CD8-positive, alpha-beta memory T cell (primary cell): ENCODE measurements around the gene CAB39. TPM values are rescaled to one million over a fixed set of nuclear protein-coding genes. Genes with fewer than 3 reads are reported as not detected.
A peak's percentile ranks its signal among the peaks of the same experiment; 100 is the strongest.

Experiments
- CTCF ChIA-PET: fragments of 350-600 bp; sonication (Branson Sonifier 250); formaldehyde crosslinking; loops from one replicate; lab custom pipeline; 2021; ENCODE audit warnings: antibody characterized with exemption; lab: Charles Lee
- POLR2A ChIA-PET: fragments of 350-600 bp; sonication (Branson Sonifier 250); formaldehyde crosslinking; loops from one replicate; lab custom pipeline; 2021; ENCODE audit warnings: antibody characterized with exemption; lab: Charles Lee
- DNase-seq, 5 donors: peaks; one replicate each; pipeline versions ENCODE4 v3.0.0 to v3.0.0-alpha.2; 2020 to 2022; ENCODE audit warnings: mixed read lengths in 1 of 5
- H3K27ac ChIP-seq: one replicate; pipeline ENCODE4 v1.7.0; 2013; ENCODE audit warnings: low read depth, mild to moderate bottlenecking, low read length, moderate library complexity
- H3K27me3 ChIP-seq: 2 replicates; pipeline ENCODE4 v1.7.0; 2013; ENCODE audit warnings: low read length, mild to moderate bottlenecking; ENCODE audit not compliant: insufficient read depth, poor library complexity, severe bottlenecking
- H3K36me3 ChIP-seq: 2 replicates; pipeline ENCODE4 v1.7.0; 2013; ENCODE audit warnings: mild to moderate bottlenecking, low read length, moderate library complexity; ENCODE audit not compliant: insufficient read depth
- H3K4me1 ChIP-seq: 2 replicates; pipeline ENCODE4 v1.7.0; 2013; ENCODE audit warnings: mild to moderate bottlenecking, low read length, moderate library complexity; ENCODE audit not compliant: insufficient read depth
- H3K4me3 ChIP-seq: 2 replicates; pipeline ENCODE4 v1.7.0; 2013; ENCODE audit warnings: mild to moderate bottlenecking, low read length
- H3K9me3 ChIP-seq: 2 replicates; pipeline ENCODE4 v1.7.0; 2013; ENCODE audit warnings: mild to moderate bottlenecking, low read length
- H3K27ac Mint-ChIP-seq, 8 donors: one replicate each; pipeline ENCODE4 v1.8.0; 2020 to 2021; ENCODE audit warnings: mixed read lengths in 8 of 8, mild to moderate bottlenecking in 6 of 8, inconsistent platforms in 3 of 8, moderate library complexity in 3 of 8
- H3K27me3 Mint-ChIP-seq, 2 donors: one replicate each; pipeline ENCODE4 v1.8.0; 2020 to 2021; ENCODE audit warnings: mixed read lengths in 2 of 2, mild to moderate bottlenecking in 1 of 2, moderate library complexity in 1 of 2
- H3K36me3 Mint-ChIP-seq, 3 donors: one replicate each; pipeline ENCODE4 v1.8.0; 2020 to 2021; ENCODE audit warnings: mixed read lengths in 3 of 3, inconsistent platforms in 1 of 3, mild to moderate bottlenecking in 1 of 3
- H3K4me1 Mint-ChIP-seq, 3 donors: one replicate each; pipeline ENCODE4 v1.8.0; 2020 to 2021; ENCODE audit warnings: mixed read lengths in 3 of 3, inconsistent platforms in 1 of 3, mild to moderate bottlenecking in 1 of 3
- H3K4me3 Mint-ChIP-seq, 7 donors: one replicate each; pipeline ENCODE4 v1.8.0; 2020 to 2021; ENCODE audit warnings: mixed read lengths in 7 of 7, mild to moderate bottlenecking in 6 of 7, moderate library complexity in 4 of 7, inconsistent platforms in 2 of 7
- H3K9me3 Mint-ChIP-seq, 5 donors: one replicate each; pipeline ENCODE4 v1.8.0; 2020 to 2022; ENCODE audit warnings: mixed read lengths in 5 of 5, mild to moderate bottlenecking in 3 of 5, moderate library complexity in 2 of 5, inconsistent platforms in 1 of 5
- polyA plus RNA-seq: library from polyadenylated mRNA; unstranded; fragments of 300-500 nt; fragmentation: Illumina TruSeq; gene quantifications from one replicate; pipeline ENCODE4 v1.2.3, GENCODE V29; 2021
- total RNA-seq, 2 experiments: library from RNA; stranded (reverse); gene quantifications; one replicate each; pipeline ENCODE4 v1.2.3, GENCODE V29; 2021

Gene CAB39
- total and polyA plus RNA-seq, 3 experiments from 2014 or later: 80.8 to 147 (median 136) TPM

DNA sequence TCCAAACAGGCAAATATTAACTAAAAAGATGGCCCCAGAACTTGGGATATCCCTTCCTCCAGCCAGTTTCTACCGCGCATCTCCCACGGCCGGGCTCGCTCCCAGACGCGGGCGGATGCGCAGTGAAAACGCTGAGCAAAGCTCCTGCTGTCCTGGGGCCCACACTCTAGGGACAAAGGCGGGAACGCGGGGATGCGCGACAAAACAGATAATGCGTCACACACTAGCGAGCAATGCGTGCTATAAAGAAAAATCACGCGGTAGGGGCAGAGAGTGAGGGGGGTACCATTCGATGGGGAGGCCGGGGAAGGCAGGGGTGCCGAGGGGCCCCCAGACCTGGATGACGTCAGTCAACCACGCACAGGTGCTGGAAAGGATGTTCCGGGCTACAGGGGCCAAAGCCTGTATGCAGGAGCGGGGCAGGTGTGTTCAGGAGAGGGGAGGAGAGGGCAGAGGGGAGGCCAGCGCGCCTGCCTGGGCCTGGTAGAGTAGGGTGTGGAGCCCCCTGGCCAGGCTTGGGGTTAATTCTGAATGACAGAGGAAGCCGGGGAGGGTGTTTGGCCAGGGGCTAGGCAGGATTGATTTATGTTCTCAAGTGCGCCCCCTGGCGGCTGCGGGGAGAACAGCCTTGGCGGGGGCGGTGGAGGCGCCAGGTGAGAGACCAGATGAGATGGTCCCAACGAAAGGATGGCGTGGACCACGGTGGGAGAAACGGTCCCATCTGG lies 137.2 kb downstream of the CAB39 start:
- Histone ChIP-seq H3K9me3 (no peaks in the 10 kb centered on the region), H3K27me3 (no peaks in the 10 kb centered on the region), H3K27ac (no peak overlapping the region), H3K4me1 (peaks cover 6% of the 10 kb centered on the region), H3K4me3 (no peak overlapping the region), H3K36me3 (no peaks in the 10 kb centered on the region)
- no peak overlapping the region for H3K4me3 Mint-ChIP-seq
- peak; percentile 49 to 79 (median 63) for DNase-seq
- H3K27me3 Mint-ChIP-seq: peaks cover 22 to 52% of the 10 kb centered on the region in 2 donors
- H3K27ac Mint-ChIP-seq: peak overlapping the region in 1 of 8 donors; percentile 34
- peaks cover 5 to 9% (median 6%) of the 10 kb centered on the region in 3 donors for H3K4me1 Mint-ChIP-seq
- CTCF ChIA-PET: interaction anchor here (0.8 to 4.4 kb wide), 20 partner anchors 11 to 203 kb away, joined by 3 to 82 read pairs (median 5); partner anchors contain the start of gene GPR55
- POLR2A ChIA-PET: interaction anchor here (0.6 kb wide), 1 partner anchor 14 kb away, joined by 3 read pairs; no protein-coding TSS in a partner anchor
- H3K9me3 Mint-ChIP-seq: no peaks in the 10 kb centered on the region
- peaks cover 0 to 2% (median 0%) of the 10 kb centered on the region in 3 donors for H3K36me3 Mint-ChIP-seq

DNA sequence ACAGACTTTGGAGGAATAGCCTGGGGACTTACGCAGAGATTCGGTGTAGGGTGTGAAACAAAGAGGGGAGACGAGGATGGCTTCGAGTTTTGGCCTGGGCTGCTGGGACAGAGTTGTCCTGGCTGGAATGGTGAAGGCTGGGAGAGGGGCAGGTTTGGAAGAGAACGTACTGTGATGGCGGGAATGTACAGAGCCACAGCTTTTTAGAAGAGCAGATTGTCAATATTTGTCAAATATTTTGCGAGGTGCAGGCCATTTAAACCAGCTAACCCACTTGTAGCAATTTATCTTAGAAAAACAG lies 137.7 kb downstream of the CAB39 start:
- no peak overlapping the region for H3K4me3 ChIP-seq
- Mint-ChIP-seq H3K27me3 (peaks cover 23 to 52% of the 10 kb centered on the region in 2 donors), H3K36me3 (peaks cover 0 to 2% (median 0%) of the 10 kb centered on the region in 3 donors), H3K27ac (peak overlapping the region in 1 of 8 donors; percentile 34), H3K4me3 (no peak overlapping the region), H3K9me3 (no peaks in the 10 kb centered on the region), H3K4me1 (peaks cover 5 to 9% (median 6%) of the 10 kb centered on the region in 3 donors)
- no peaks in the 10 kb centered on the region for H3K36me3 ChIP-seq
- ChIA-PET CTCF (interaction anchor here (0.8 to 1.6 kb wide), 12 partner anchors 10 to 139 kb away, joined by 3 to 11 read pairs (median 4); no protein-coding TSS in a partner anchor), POLR2A (interaction anchor here (0.6 kb wide), 1 partner anchor 14 kb away, joined by 3 read pairs; no protein-coding TSS in a partner anchor)
- DNase-seq: no peak
- no peak overlapping the region for H3K27ac ChIP-seq
- peaks cover 6% of the 10 kb centered on the region for H3K4me1 ChIP-seq
- no peaks in the 10 kb centered on the region for H3K9me3 ChIP-seq
- no peaks in the 10 kb centered on the region for H3K27me3 ChIP-seq

DNA sequence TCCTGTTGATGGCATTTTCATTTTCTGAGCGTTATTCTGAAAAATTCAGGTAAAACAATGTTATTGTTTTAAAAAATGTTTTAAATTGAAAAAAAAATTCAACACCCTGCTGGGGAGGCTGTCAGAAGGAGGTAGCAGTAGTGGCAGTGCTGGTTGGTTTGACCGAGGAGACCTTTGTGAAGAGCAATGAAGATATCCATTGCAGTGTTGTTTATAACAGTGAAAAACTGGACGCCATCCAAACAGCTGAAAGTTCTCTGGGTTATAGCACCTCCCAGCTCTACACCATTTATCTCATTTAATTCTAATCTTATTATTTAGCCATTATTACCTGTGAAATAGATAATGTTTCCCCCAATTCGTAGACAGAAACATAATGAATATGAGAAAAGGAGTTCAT lies 139.5 kb downstream of the CAB39 start:
- H3K4me3 Mint-ChIP-seq: no peak overlapping the region
- H3K27me3 ChIP-seq: peaks cover 4% of the 10 kb centered on the region
- ChIA-PET CTCF (interaction anchor here (0.6 to 1.3 kb wide), 5 partner anchors 12 to 201 kb away, joined by 3 to 5 read pairs (median 3); partner anchors contain the start of gene GPR55), POLR2A (no interaction called here)
- no peaks in the 10 kb centered on the region for H3K9me3 ChIP-seq
- peaks cover 5 to 9% (median 6%) of the 10 kb centered on the region in 3 donors for H3K4me1 Mint-ChIP-seq
- peaks cover 6% of the 10 kb centered on the region for H3K4me1 ChIP-seq
- H3K27me3 Mint-ChIP-seq: peaks cover 22 to 58% of the 10 kb centered on the region in 2 donors
- H3K27ac ChIP-seq: no peak overlapping the region
- peaks cover 0 to 2% (median 0%) of the 10 kb centered on the region in 3 donors for H3K36me3 Mint-ChIP-seq
- no peak overlapping the region for H3K4me3 ChIP-seq
- no peak for DNase-seq
- H3K9me3 Mint-ChIP-seq: no peaks in the 10 kb centered on the region
- H3K27ac Mint-ChIP-seq: no peak overlapping the region
- H3K36me3 ChIP-seq: no peaks in the 10 kb centered on the region

DNA sequence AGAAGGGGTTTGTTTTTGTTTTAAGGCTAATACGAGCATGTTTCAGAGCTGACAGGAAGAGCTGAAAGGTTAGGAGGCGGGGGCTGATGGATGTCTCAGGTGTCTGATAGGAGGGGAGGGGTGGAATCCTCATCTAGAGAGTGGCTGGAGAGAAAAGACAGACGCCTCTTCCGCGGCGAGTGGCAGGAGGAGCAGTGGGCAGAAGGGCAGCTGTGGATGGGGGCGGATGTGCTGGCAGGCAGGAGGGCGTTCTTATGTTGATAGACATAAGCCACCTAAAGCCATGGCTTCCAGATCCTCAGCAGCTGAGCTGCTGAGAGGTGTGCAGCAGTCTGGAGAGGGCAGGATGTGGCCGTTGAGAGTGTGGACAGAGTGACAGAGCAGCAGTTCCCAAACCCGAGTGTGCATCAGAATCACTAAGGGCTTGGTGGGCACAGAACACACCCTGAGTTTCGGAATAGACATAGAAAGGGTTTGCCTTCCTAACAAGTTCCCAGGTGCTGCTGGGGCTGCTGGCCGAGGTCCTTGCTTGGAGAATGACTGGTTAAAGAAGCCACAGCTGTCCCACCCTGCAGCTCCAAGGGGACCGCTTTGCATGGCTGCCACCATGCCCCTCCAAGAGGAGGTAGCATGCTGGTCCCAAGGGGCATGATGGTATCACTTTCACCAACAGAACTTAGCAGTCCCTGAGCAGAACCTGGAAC lies 149.1 kb downstream of the CAB39 start:
- H3K27ac ChIP-seq: no peak overlapping the region
- H3K4me1 ChIP-seq: peaks cover 27% of the 10 kb centered on the region
- H3K27me3 ChIP-seq: no peaks in the 10 kb centered on the region
- Mint-ChIP-seq H3K36me3 (no peaks in the 10 kb centered on the region), H3K27ac (peak overlapping the region in 4 of 8 donors; percentile 24 to 80 (median 52)), H3K4me1 (peaks cover 33 to 55% (median 37%) of the 10 kb centered on the region in 3 donors), H3K9me3 (no peaks in the 10 kb centered on the region), H3K4me3 (peak overlapping the region; percentile 5 to 83 (median 29)), H3K27me3 (peaks cover 15 to 16% of the 10 kb centered on the region in 2 donors)
- peak in 1 of 5 donors; percentile 14 for DNase-seq
- ChIA-PET CTCF (interaction anchor here (1.0 to 2.0 kb wide), 6 partner anchors 11 to 126 kb away, joined by 4 to 10 read pairs (median 4); partner anchors contain the start of gene GPR55), POLR2A (no interaction called here)
- H3K36me3 ChIP-seq: no peaks in the 10 kb centered on the region
- H3K9me3 ChIP-seq: no peaks in the 10 kb centered on the region
- no peak overlapping the region for H3K4me3 ChIP-seq

DNA sequence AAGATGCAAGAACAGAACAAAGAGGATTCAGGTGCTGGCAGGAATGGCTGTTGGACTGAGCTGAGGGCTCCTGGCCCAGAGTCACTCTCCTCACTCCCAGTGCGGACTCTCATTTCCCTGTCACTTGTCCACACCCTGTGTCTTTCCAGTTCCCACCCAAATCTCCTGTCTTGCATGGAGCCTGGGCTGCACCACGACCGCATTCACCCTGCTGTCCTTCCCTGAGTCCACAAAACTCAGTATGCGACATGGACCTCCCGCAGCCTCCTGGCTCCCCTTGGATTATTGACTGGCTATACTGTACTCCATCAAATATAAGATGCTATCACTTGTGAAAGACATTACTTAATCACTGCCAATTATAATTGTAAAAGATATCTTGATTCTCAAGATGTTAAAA lies 149.7 kb downstream of the CAB39 start:
- ChIA-PET CTCF (interaction anchor here (1.4 to 2.0 kb wide), 3 partner anchors 14 to 125 kb away, joined by 5 to 10 read pairs (median 7); partner anchors contain the start of gene GPR55), POLR2A (no interaction called here)
- Mint-ChIP-seq H3K9me3 (no peaks in the 10 kb centered on the region), H3K4me3 (peak overlapping the region in 1 of 7 donors; percentile 92), H3K4me1 (peaks cover 39 to 61% (median 42%) of the 10 kb centered on the region in 3 donors), H3K27ac (peak overlapping the region in 1 of 8 donors; percentile 52), H3K36me3 (no peaks in the 10 kb centered on the region), H3K27me3 (peaks cover 12 to 15% of the 10 kb centered on the region in 2 donors)
- H3K27me3 ChIP-seq: no peaks in the 10 kb centered on the region
- H3K27ac ChIP-seq: no peak overlapping the region
- H3K4me1 ChIP-seq: peaks cover 33% of the 10 kb centered on the region
- H3K9me3 ChIP-seq: no peaks in the 10 kb centered on the region
- H3K36me3 ChIP-seq: no peaks in the 10 kb centered on the region
- no peak overlapping the region for H3K4me3 ChIP-seq
- no peak for DNase-seq

DNA sequence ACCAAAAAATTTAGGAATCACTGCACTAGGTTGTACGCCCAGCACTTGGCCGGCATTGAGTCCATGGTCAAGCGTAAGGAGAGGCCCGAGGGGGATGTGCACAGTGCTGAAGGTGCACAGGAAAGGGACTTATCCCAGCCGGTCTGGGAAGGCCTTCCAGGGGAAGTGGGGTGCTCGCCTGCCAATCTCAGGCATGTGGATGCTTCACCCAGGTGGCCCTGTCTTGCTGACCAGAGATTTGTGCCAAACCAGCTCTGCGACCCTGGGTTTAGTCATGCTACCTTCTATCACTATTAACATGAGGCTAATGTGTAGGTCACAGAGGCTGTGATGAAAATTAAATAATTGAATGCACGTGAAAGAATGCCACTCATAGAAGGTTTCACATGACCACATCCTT lies 150.4 kb downstream of the CAB39 start:
- Histone ChIP-seq H3K9me3 (no peaks in the 10 kb centered on the region), H3K4me3 (no peak overlapping the region), H3K27me3 (no peaks in the 10 kb centered on the region), H3K4me1 (peaks cover 38% of the 10 kb centered on the region), H3K36me3 (no peaks in the 10 kb centered on the region), H3K27ac (no peak overlapping the region)
- Mint-ChIP-seq H3K27ac (peak overlapping the region in 2 of 8 donors; percentile 52 to 65), H3K4me3 (peak overlapping the region; percentile 48 to 95 (median 92)), H3K9me3 (no peaks in the 10 kb centered on the region), H3K27me3 (peaks cover 5 to 10% of the 10 kb centered on the region in 2 donors), H3K4me1 (peaks cover 40 to 67% (median 47%) of the 10 kb centered on the region in 3 donors), H3K36me3 (no peaks in the 10 kb centered on the region)
- ChIA-PET CTCF (interaction anchor here (0.8 to 1.4 kb wide), 3 partner anchors 15 to 124 kb away, joined by 3 to 5 read pairs (median 3); no protein-coding TSS in a partner anchor), POLR2A (no interaction called here)
- no peak for DNase-seq

DNA sequence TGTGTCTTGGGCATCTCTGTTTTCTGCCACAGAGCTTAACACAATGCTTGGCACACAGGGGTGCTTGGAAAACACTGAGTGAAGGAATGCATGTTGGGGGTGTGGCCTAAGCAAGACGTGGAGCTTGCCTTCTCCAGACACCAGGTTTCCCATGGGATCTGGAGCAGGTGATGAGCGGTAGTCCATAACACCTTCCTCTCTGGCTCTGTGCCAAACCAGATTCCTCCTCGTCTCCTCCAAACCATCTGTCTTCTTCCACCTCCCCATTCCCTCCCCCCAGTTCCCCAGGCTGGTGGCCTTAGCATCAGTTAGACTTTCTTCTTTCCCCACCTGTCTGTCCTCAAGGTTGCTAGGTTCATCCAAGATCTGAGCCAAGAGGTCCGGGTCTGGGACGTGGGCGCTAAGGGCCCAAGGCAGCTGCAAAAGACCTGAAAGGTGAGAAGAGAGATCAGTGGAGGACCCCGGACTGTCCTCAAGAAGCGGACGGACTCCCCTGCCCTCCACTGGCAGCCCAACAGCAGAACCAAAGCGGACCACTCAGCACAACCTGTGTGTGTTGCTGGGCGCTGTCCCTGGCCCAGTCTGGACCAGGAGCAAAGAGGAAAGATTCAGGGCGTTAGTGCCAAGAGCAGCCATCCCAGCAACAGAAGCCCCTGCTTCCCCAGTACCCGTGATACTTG lies 150.9 kb downstream of the CAB39 start:
- no peak overlapping the region for H3K27ac ChIP-seq
- Mint-ChIP-seq H3K36me3 (no peaks in the 10 kb centered on the region), H3K4me3 (peak overlapping the region; percentile 90 to 95 (median 92)), H3K4me1 (peaks cover 40 to 72% (median 49%) of the 10 kb centered on the region in 3 donors), H3K27ac (peak overlapping the region in 5 of 8 donors; percentile 23 to 88 (median 52)), H3K9me3 (no peaks in the 10 kb centered on the region), H3K27me3 (peaks cover 3 to 6% of the 10 kb centered on the region in 2 donors)
- no peak overlapping the region for H3K4me3 ChIP-seq
- H3K36me3 ChIP-seq: no peaks in the 10 kb centered on the region
- ChIA-PET POLR2A (interaction anchor here (2.1 kb wide), 1 partner anchor 14 kb away, joined by 8 read pairs; no protein-coding TSS in a partner anchor), CTCF (interaction anchor here (0.8 to 1.8 kb wide), 5 partner anchors 15 to 124 kb away, joined by 3 to 7 read pairs (median 5); no protein-coding TSS in a partner anchor)
- H3K4me1 ChIP-seq: peaks cover 41% of the 10 kb centered on the region
- H3K27me3 ChIP-seq: no peaks in the 10 kb centered on the region
- H3K9me3 ChIP-seq: no peaks in the 10 kb centered on the region
- DNase-seq: no peak
